ENCODE measurements around the gene MYO1D.

MYO1D gene

DNA sequence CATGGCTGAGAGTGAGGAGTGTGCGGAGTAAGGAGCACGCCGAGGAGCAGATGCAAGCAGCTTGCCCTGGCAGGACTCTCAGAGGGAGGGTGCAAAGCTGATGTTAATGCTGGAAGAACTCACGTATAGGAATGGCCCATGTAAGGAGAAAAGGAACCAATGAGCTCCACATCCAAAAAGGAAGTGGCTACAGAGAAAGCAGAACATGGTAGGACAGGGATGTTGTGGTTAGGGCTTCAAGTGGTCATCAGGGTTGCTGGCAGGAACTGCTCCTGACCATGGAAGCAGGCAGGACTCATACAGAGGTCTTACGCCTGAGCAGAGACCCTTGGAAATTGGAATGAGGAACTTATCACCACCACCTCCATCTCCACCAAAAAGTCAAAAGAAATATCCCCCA is 5.2 kb downstream of the MYO1D start:
- TF ChIP-seq CTCF (IDR thresholded peaks at IDR 0.05; ENCODE audit: low read depth, low read length) (no peak), EZH2phosphoT487 (IDR thresholded peaks at IDR 0.05; ENCODE audit: low read depth) (no peak)
- H3K36me3 ChIP-seq (replicated peaks; ENCODE audit: low read depth, low read length) = peaks cover 14% of the 10 kb centered on the region
- H3K79me2 ChIP-seq (ENCODE audit: low read length) = peaks cover 98% of the 10 kb centered on the region
- H4K20me1 ChIP-seq (ENCODE audit: insufficient read depth, low read length) = peaks cover 61% of the 10 kb centered on the region
- no peaks in the 10 kb centered on the region for H3K9me3 ChIP-seq (ENCODE audit: insufficient read depth, low read length)
- H3K9ac ChIP-seq (ENCODE audit: low read length) = no peak overlapping the region
- no peak overlapping the region for H3K4me3 ChIP-seq (ENCODE audit: low read length)
- H3K27ac ChIP-seq (ENCODE audit: low read length) = no peak overlapping the region
- H2AFZ ChIP-seq (ENCODE audit: low read depth, low read length) = no peak overlapping the region
- H3K4me2 ChIP-seq (ENCODE audit: low read length) = no peak overlapping the region
- peaks cover 17% of the 10 kb centered on the region for H3K4me1 ChIP-seq (ENCODE audit: low read length)
- no peaks in the 10 kb centered on the region for H3K27me3 ChIP-seq (ENCODE audit: low read depth, low read length)

GRCh38 chr17:32870969-32871368 is 6.0 kb downstream of the MYO1D start:
- H3K79me2 ChIP-seq (ENCODE audit: low read length) = peaks cover 98% of the 10 kb centered on the region

GRCh38 chr17:32870027-32870670 is 6.8 kb downstream of the MYO1D start:
- Histone ChIP-seq H3K4me3 (ENCODE audit: low read length) (no peak overlapping the region), H3K79me2 (ENCODE audit: low read length) (peaks cover 98% of the 10 kb centered on the region), H3K27ac (ENCODE audit: low read length) (no peak overlapping the region), H4K20me1 (ENCODE audit: insufficient read depth, low read length) (peaks cover 66% of the 10 kb centered on the region), H3K9me3 (ENCODE audit: insufficient read depth, low read length) (no peaks in the 10 kb centered on the region), H3K4me1 (ENCODE audit: low read length) (peaks cover 17% of the 10 kb centered on the region), H3K36me3 (replicated peaks; ENCODE audit: low read depth, low read length) (peaks cover 17% of the 10 kb centered on the region), H3K27me3 (ENCODE audit: low read depth, low read length) (no peaks in the 10 kb centered on the region), H3K4me2 (ENCODE audit: low read length) (no peak overlapping the region), H3K9ac (ENCODE audit: low read length) (no peak overlapping the region), H2AFZ (ENCODE audit: low read depth, low read length) (no peak overlapping the region)
- TF ChIP-seq CTCF (IDR thresholded peaks at IDR 0.05; ENCODE audit: low read depth, low read length) (no peak), EZH2phosphoT487 (IDR thresholded peaks at IDR 0.05; ENCODE audit: low read depth) (no peak)

More at GRCh38 chr17:32870969-32871368, 6.0 kb downstream of the MYO1D start:
- H3K4me2 ChIP-seq (ENCODE audit: low read length) = no peak overlapping the region
- H3K27me3 ChIP-seq (ENCODE audit: low read depth, low read length) = no peaks in the 10 kb centered on the region
- H3K4me3 ChIP-seq (ENCODE audit: low read length) = no peak overlapping the region
- no peaks in the 10 kb centered on the region for H3K9me3 ChIP-seq (ENCODE audit: insufficient read depth, low read length)
- TF ChIP-seq EZH2phosphoT487 (IDR thresholded peaks at IDR 0.05; ENCODE audit: low read depth) (no peak), CTCF (IDR thresholded peaks at IDR 0.05; ENCODE audit: low read depth, low read length) (no peak)
- H4K20me1 ChIP-seq (ENCODE audit: insufficient read depth, low read length) = peaks cover 66% of the 10 kb centered on the region
- peaks cover 24% of the 10 kb centered on the region for H3K4me1 ChIP-seq (ENCODE audit: low read length)
- no peak overlapping the region for H2AFZ ChIP-seq (ENCODE audit: low read depth, low read length)
- H3K36me3 ChIP-seq (replicated peaks; ENCODE audit: low read depth, low read length) = peaks cover 14% of the 10 kb centered on the region
- H3K27ac ChIP-seq (ENCODE audit: low read length) = no peak overlapping the region
- H3K9ac ChIP-seq (ENCODE audit: low read length) = no peak overlapping the region

DNA sequence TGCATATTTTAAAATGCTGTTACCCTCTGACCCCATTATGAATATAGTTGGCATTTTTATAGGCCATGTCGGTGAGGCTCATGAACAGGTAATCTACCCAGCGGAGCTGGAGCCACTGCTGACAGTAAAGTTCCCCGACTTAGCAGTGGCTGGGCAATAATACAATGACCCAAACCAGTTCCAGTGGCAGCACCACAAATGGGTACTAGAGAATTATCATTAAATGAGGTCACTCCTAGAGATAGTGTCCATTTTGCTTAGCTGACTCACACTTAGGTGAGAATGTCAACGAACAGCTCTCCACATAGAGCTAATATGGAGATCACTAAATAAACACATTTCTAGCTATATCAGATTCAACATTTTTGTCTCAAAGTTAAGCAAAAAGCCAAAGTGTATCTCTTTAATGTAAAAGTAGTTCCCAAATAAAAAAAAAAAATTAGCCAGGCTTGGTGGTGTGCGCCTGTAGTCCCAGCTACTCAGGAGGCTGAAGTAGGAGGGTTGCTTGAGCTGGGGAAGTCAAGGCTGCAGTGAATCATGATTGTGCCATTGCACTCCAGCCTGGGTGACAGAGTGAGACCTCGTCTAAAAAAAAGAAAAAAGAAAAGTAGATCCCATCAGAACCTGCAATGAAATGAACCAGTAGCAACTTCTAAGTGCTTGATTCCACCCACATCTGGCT is 7.4 kb downstream of the MYO1D start:
- TF ChIP-seq CTCF (IDR thresholded peaks at IDR 0.05; ENCODE audit: low read depth, low read length) (no peak), EZH2phosphoT487 (IDR thresholded peaks at IDR 0.05; ENCODE audit: low read depth) (no peak)
- no peak overlapping the region for H3K9ac ChIP-seq (ENCODE audit: low read length)
- H3K27me3 ChIP-seq (ENCODE audit: low read depth, low read length) = no peaks in the 10 kb centered on the region
- no peak overlapping the region for H3K27ac ChIP-seq (ENCODE audit: low read length)
- H3K9me3 ChIP-seq (ENCODE audit: insufficient read depth, low read length) = no peaks in the 10 kb centered on the region
- peaks cover 63% of the 10 kb centered on the region for H4K20me1 ChIP-seq (ENCODE audit: insufficient read depth, low read length)
- peaks cover 13% of the 10 kb centered on the region; the same call in 1 of the 2 replicates for H3K4me1 ChIP-seq (ENCODE audit: low read length)
- H3K4me2 ChIP-seq (ENCODE audit: low read length) = no peak overlapping the region
- peaks cover 98% of the 10 kb centered on the region for H3K79me2 ChIP-seq (ENCODE audit: low read length)
- no peak overlapping the region for H3K4me3 ChIP-seq (ENCODE audit: low read length)
- H2AFZ ChIP-seq (ENCODE audit: low read depth, low read length) = no peak overlapping the region
- peaks cover 22% of the 10 kb centered on the region for H3K36me3 ChIP-seq (replicated peaks; ENCODE audit: low read depth, low read length)

Measured in OCI-LY3 (cell line).